ENCODE measurements around the gene ANKRD33B.
"Not testable (repeated sequence)": the region's sequence is repeated elsewhere in the genome, so short reads cannot be mapped to it uniquely, and the experiment has no call there.

Gene ANKRD33B

DNA sequence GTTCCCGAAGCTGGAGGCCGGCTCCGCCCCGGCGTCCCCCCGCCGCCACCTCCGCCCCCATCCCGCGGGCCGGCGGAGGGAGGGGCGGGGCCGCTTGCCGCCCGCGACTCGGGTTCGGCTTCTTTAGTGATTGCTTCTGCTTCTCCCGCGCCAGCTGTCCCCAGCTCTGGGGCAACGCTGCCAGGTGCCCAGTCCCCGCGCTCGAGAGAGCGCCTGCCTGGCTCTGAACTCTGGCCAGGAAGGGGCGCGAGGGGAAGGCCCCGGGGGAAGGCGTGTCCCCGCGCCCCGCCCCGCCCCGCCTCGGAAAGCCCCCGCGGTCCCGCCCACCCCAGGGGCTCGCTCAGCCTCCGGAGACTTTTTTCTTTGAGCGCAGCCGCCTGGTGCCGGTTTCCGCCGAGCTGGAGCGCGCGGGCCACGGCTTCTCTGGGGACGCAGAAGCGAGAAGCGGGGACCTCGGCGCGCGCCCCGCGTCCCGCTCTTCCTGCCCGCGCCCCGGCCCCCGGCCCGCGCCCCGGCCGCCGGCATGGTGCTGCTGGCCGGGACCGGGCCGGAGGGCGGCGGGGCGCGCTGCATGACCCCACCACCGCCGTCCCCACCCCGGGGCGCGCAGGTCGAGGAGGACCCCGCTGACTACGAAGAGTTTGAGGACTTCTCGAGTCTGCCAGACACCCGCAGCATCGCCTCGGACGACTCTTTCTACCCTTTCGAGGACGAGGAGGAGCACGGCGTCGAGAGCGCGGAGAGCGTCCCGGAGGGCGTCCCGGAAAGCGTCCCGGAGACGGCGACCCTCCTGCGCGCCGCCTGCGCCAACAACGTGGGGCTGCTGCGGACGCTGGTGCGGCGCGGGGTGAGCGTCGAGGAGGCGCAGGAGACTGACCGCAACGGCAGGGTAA lies at the start of gene ANKRD33B:
ANKRD33B (plus strand) TSS at position 126 of the 893 bp plus-strand sequence; CDS start at position 524, 398 bp downstream.
- TF ChIP-seq, protein P1, sequence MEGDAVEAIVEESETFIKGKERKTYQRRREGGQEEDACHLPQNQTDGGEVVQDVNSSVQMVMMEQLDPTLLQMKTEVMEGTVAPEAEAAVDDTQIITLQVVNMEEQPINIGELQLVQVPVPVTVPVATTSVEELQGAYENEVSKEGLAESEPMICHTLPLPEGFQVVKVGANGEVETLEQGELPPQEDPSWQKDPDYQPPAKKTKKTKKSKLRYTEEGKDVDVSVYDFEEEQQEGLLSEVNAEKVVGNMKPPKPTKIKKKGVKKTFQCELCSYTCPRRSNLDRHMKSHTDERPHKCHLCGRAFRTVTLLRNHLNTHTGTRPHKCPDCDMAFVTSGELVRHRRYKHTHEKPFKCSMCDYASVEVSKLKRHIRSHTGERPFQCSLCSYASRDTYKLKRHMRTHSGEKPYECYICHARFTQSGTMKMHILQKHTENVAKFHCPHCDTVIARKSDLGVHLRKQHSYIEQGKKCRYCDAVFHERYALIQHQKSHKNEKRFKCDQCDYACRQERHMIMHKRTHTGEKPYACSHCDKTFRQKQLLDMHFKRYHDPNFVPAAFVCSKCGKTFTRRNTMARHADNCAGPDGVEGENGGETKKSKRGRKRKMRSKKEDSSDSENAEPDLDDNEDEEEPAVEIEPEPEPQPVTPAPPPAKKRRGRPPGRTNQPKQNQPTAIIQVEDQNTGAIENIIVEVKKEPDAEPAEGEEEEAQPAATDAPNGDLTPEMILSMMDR (IDR thresholded peaks at IDR 0.05) = no peak
- no peak for DNase-seq (ENCODE audit: low spot score)
- peak within 1 kb of the TSS; percentile 80 for H3K4me3 ChIP-seq
- H3K27ac ChIP-seq = peak within 1 kb of the TSS; percentile 53 to 73

DNA sequence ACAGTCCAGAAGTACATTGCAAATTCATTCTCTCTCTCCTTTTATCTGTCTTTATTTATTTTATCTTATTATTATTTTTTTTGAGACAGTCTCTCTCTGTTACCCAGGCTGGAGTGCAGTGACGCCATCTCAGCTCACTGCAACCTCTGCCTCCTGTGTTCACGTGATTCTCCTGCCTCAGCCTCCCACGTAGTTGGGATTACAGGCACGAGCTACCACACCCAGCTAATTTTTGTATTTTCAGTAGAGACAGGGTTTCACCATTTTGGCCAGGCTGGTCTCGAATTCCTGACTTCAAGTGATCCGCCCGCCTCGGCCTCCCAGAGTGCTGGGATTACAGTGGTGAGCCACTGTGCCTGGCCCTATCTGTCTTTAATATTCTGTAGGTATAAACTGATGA lies 49.3 kb upstream of the ANKRD33B start:
- not testable (repeated sequence) for H3K4me3 ChIP-seq; DNase-seq (ENCODE audit: low spot score); H3K27ac ChIP-seq

DNA sequence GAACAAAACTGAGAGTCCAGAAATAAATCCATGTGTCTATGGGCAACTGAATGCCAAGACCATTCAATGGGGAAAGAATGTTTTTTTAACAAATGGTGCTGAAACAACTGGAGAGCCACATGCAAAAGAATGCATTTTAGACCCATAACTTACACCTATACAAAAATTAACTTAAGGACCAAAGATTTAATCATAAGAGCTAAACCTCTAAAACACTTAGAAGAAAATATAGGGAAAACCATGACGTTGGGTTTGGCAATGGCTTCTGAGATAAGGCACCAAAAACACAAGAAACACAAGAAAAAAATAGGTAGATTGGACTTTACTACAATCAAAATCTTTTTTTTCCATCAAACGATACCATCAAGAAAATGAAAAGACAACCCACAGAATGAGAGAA lies 48.4 kb upstream of the ANKRD33B start:
- TF ChIP-seq, protein P1 (IDR thresholded peaks at IDR 0.05) = no peak
- DNase-seq (ENCODE audit: low spot score) = no peak
- H3K27ac ChIP-seq = no peak overlapping the region
- no peak overlapping the region for H3K4me3 ChIP-seq

DNA sequence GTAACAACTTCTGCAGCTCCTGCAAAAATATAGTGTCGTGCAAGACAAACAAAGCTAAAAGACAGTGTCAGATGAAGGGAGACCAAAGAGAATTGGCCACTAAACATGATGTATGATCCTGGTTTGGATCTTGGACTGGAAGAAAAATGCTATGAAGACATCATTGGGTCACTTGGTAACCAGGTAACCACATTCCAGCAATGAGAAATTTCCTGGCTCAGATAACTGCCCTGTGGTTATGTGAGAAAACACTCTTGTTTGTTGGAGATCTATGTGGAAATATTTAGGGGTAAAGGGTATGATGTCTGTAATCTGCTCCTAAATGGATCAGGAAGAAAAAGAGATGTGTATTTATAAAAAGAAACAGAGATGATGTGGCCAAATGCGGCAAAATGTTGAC lies 45.5 kb upstream of the ANKRD33B start:
- DNase-seq (ENCODE audit: low spot score) = no peak
- TF ChIP-seq, protein P1 (IDR thresholded peaks at IDR 0.05) = no peak
- no peak overlapping the region for H3K27ac ChIP-seq

DNA sequence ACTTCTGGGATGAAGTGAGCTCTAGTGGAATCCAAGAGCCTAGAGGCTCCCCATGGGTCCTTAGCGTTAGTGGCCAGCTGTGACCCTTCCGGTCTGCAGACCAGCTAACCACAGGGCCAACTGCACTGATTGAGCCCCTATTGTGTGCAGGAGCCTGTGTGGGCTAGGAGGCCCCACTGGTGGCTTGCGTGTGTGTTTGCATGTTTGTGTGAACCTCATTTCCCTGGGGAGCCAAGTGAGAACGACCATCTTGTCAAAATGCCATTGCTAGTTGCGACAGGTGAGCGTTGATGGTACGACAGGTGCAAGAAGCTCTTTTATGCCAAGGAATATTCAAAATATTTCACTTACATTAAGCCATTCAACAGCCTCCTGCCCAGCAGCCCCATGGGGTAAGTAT lies 44.1 kb upstream of the ANKRD33B start:
- no peak overlapping the region for H3K27ac ChIP-seq
- TF ChIP-seq, protein P1 (IDR thresholded peaks at IDR 0.05) = no peak
- DNase-seq (ENCODE audit: low spot score) = no peak
- H3K4me3 ChIP-seq = no peak overlapping the region

More for the DNA sequence above, 45.5 kb upstream of the ANKRD33B start:
- H3K4me3 ChIP-seq = no peak overlapping the region

DNA sequence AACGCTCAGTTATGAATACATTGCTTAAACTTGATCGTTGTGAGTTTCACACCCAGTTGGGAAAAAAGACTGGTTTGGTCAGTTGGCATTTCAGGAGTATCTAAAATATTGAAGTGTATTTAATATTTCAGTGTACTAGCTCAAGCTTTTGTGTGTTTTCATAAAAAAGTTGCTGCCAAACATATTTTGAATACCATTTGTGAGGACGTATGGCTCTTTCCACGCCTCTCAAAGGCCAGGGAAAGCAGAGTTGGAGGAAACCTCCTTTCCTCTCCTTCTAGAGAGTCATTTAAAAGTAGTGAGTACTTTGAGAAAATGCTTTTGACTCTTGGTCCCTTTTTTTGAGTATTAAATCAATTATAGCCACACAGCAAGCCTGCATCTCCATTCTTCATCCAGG lies 43.2 kb upstream of the ANKRD33B start:
- no peak for DNase-seq (ENCODE audit: low spot score)
- Histone ChIP-seq H3K27ac (no peak overlapping the region), H3K4me3 (no peak overlapping the region)
- TF ChIP-seq, protein P1 (IDR thresholded peaks at IDR 0.05) = no peak

DNA sequence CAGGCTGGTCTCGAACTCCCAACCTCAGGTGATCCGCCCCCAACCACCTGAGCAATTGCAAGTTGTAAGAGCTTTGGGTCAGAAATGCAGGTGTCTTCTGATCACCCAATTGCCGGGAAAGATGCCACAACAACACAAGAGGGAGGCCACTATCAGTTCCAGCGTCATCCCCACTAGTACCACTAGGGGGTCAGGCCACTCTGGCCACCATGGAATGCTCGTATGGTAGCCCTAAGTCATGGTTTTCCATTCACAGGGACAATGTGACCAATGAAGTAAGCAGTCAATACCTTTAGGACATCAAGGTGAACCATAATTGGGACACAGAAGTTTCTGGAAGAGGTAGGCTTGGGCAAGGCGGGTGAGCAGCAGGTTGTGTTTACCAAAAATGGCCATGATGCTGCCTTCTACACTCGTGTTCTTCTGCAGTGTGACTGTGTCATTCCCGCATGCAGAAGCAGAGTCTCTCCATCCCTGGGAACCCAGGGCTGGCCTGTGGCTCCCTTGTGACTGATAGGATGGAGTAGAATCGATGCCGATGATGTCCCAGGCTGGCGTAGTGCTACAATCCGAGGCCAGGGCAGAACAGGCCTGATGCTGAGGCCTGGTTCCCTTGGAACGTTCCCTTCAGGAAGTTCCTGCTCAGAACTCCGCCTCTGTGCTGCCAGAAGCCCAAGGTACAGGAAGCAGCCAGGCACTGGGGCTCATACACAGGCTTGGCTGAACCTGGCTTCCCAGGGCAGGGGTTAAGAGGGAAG lies 42.2 kb upstream of the ANKRD33B start:
- DNase-seq (ENCODE audit: low spot score) = no peak
- Histone ChIP-seq H3K4me3 (no peak overlapping the region), H3K27ac (no peak overlapping the region)
- TF ChIP-seq, protein P1 (IDR thresholded peaks at IDR 0.05) = no peak

Data from coronary artery (tissue), 2 donors.